ENCODE measurements around the gene PTGDS. TPM values are rescaled to one million over a fixed set of nuclear protein-coding genes. Genes with fewer than 3 reads are reported as not detected.

Gene PTGDS
- total RNA-seq, 2 donors from 2014 or later, result 15.9 to 26.1 TPM

- intact Hi-C loops (cut with DNase I), result no loop called here
- Histone ChIP-seq H3K4me1 (peaks cover 34% of the 10 kb centered on the region), H3K9ac (ENCODE audit: low read depth in 2 of 2, low read length in 2 of 2) (peak overlapping the region in 1 of 2 donors; percentile 5), H3K27ac (no peak overlapping the region), H3K4me3 (no peak overlapping the region), H3K9me3 (no peaks in the 10 kb centered on the region), H3K36me3 (no peaks in the 10 kb centered on the region), H3K27me3 (no peaks in the 10 kb centered on the region)
- no peak for DNase-seq
- TF ChIP-seq, protein P1, sequence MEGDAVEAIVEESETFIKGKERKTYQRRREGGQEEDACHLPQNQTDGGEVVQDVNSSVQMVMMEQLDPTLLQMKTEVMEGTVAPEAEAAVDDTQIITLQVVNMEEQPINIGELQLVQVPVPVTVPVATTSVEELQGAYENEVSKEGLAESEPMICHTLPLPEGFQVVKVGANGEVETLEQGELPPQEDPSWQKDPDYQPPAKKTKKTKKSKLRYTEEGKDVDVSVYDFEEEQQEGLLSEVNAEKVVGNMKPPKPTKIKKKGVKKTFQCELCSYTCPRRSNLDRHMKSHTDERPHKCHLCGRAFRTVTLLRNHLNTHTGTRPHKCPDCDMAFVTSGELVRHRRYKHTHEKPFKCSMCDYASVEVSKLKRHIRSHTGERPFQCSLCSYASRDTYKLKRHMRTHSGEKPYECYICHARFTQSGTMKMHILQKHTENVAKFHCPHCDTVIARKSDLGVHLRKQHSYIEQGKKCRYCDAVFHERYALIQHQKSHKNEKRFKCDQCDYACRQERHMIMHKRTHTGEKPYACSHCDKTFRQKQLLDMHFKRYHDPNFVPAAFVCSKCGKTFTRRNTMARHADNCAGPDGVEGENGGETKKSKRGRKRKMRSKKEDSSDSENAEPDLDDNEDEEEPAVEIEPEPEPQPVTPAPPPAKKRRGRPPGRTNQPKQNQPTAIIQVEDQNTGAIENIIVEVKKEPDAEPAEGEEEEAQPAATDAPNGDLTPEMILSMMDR (IDR thresholded peaks at IDR 0.05), result no peak
Measured at GRCh38 chr9:137026384-137026783, 49.1 kb downstream of the PTGDS start.

DNA sequence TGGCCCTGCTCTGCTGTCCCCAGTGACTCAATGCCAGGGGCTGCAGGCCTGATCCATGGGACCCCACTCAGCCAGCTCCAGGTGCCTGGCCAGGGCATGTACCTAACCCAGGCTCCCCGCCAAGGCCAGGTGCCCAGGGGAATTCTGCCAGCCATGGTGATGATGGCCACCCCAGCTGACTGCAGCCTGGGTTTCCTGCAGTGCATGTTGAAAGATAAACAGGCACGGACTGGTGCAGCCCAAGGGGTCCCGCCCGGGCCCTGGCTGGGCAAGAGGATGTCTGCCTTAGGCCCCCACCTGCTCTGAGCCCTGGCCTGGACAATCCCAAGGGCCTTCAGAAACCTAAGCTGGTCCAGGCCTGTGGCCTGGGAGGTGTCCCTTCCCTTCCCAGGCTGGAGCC lies 49.5 kb downstream of the PTGDS start:
- no peak for DNase-seq
- Histone ChIP-seq H3K36me3 (no peaks in the 10 kb centered on the region), H3K9ac (ENCODE audit: low read depth in 2 of 2, low read length in 2 of 2) (peak overlapping the region; percentile 19 to 66), H3K4me1 (peaks cover 32% of the 10 kb centered on the region), H3K27ac (no peak overlapping the region), H3K27me3 (no peaks in the 10 kb centered on the region), H3K9me3 (no peaks in the 10 kb centered on the region), H3K4me3 (peak overlapping the region; percentile 43)
- intact Hi-C loops (cut with DNase I), result no loop called here
- TF ChIP-seq, protein P1 (IDR thresholded peaks at IDR 0.05), result no peak

DNA sequence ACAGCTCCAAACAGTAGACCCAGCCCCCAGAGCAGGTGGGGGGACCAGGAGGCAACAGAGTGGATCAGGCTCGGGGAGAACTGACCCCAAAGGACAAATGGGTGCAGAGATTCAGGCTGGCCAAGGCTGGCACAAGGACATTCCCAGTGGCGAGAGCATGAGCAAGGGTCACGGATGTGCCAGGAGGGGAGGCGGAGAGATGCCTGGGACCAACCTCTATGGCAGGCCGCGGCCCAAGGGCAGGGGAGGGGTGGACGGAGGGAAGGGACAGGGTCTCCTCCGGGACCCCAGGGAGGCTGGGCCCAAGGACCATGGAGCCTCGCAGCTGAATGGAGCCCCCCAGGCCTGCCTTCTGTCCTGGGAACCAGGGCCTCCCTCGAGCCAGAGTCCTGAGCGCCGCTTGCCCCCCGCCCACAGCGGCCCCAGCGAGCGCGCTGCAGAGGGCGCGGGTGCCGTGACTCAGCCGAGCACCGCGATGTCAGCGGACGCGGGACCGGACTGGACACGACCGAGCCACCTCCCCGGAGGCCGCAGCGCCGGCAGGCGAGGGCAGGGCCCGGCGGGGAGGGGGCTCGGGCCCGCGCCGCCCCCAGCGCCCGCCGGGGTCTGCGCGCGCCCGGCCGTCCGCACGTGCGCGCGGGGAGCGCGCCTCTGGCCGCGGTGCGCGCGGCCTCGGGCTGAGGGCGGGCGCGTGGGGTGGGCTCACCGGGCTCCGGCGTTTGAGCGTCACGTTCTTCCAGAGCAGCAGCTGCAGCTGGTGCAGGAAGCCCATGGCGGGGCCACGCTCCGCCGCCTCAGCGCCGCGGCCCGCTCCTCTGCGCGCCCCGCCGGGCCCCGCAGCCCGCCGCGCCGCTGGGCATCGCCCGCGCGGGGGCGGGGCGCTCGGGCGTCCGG lies 50.3 kb downstream of the PTGDS start, which contains the start of gene ABCA2:
TSS of gene ABCA2 (minus strand) at position 869 of the 894 bp plus-strand sequence. CDS start at position 772, 97 bp downstream.
- Histone ChIP-seq H3K36me3 (no peaks in the 10 kb centered on the region), H3K4me3 (peak within 1 kb of the TSS; percentile 52), H3K4me1 (peaks cover 29% of the 10 kb centered on the region), H3K27me3 (no peaks in the 10 kb centered on the region), H3K9ac (ENCODE audit: low read depth in 2 of 2, low read length in 2 of 2) (peak within 1 kb of the TSS; percentile 71 to 78), H3K9me3 (no peaks in the 10 kb centered on the region), H3K27ac (peak within 1 kb of the TSS; percentile 46)
- DNase-seq, result no peak
- intact Hi-C loops (cut with DNase I), result loop anchor here (2.0 kb wide), 1 partner anchor 83 kb away; the partner anchor contains the start of genes C8G and FBXW5
- TF ChIP-seq, protein P1 (IDR thresholded peaks at IDR 0.05), result no peak

- H3K27ac ChIP-seq, result peak overlapping the region; percentile 46
Measured at GRCh38 chr9:137028263-137029057, 51.2 kb downstream of the PTGDS start.

More at GRCh38 chr9:137028263-137029057, 51.2 kb downstream of the PTGDS start:
- TF ChIP-seq, protein P1 (IDR thresholded peaks at IDR 0.05), result peak; percentile 25
- DNase-seq, result peak; percentile 83
- H3K9me3 ChIP-seq, result no peaks in the 10 kb centered on the region
- H3K4me3 ChIP-seq, result peak overlapping the region; percentile 52
- H3K4me1 ChIP-seq, result peaks cover 24% of the 10 kb centered on the region
- intact Hi-C loops (cut with DNase I), result loop anchor here (2.0 kb wide), 1 partner anchor 84 kb away; the partner anchor contains the start of genes C8G and FBXW5
- no peaks in the 10 kb centered on the region for H3K27me3 ChIP-seq
- H3K9ac ChIP-seq (ENCODE audit: low read depth in 2 of 2, low read length in 2 of 2), result peak overlapping the region; percentile 71 to 78
- no peaks in the 10 kb centered on the region for H3K36me3 ChIP-seq
